Hindlimb muscle (tissue), 1 donor: Measurements from ENCODE around the gene DDA1. TPM values are rescaled to one million over a fixed set of nuclear protein-coding genes. Genes with fewer than 3 reads are reported as not detected.
A peak's percentile ranks its signal among the peaks of the same experiment; 100 is the strongest.
"Not testable (repeated sequence)": the region's sequence is repeated elsewhere in the genome, so short reads cannot be mapped to it uniquely, and the experiment has no call there.

Experiments
- DNase-seq: peaks from one replicate; pipeline ENCODE4 v3.0.0-alpha.2; 2013
- polyA plus RNA-seq: library from polyadenylated mRNA; unstranded; fragments of 120-200 nt; gene quantifications from one replicate; pipeline ENCODE4 v1.2.1, GENCODE V29; 2013; ENCODE audit not compliant: insufficient read length

DDA1 gene
- polyA plus RNA-seq, 1 donor = 37.7 TPM

DNA sequence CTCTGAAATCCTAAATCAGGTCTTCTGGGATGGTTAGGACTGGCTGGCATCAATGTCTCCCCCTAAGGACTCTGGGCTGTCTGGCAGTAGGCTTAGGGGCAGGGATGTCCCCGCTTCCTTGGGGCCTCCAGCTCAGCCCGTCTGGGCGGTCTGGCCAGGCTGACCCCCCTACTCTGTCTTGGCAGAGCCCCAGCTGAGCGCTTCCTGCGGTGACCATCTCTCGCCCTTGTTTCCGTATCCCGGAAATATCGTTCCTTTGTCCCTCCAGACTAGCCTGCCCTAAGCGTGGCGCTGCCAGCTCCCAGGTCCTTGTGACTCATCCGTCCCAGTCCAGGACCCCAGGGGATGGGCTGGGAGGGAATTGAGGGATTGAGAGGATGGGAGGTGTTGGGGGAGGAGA, 39.3 kb downstream of the DDA1 start:
- peak; percentile 58 for DNase-seq

DNA sequence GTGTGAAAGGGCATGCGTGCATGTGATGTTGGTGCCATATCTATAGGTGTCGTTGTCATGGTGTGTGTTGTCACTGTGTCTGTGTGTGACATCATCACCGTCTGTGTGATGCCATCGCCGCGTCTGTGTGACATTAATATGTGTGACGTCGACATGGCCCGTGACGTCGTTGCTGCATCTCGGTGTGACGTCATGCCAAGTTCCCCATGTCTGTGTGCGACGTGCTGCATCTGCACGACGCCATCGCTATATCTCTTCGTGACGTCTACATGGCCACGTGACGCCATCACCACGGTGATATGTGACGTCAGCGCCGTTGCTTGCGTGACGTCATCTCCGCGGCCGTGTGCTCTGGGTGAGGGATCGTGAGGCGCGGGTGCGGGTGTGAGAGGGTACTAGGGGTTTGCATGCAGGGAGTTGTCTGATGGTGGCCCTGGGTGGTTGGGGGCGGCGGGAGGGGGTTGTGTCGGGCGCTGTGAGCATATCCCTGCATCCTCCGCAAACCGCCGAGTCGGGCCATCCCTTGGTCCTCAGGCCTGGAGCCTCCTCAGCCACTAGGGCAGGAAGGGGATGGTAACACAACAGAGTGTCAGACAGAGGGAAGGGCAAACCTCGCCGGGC, 42.6 kb downstream of the DDA1 start:
- no peak for DNase-seq

DNA sequence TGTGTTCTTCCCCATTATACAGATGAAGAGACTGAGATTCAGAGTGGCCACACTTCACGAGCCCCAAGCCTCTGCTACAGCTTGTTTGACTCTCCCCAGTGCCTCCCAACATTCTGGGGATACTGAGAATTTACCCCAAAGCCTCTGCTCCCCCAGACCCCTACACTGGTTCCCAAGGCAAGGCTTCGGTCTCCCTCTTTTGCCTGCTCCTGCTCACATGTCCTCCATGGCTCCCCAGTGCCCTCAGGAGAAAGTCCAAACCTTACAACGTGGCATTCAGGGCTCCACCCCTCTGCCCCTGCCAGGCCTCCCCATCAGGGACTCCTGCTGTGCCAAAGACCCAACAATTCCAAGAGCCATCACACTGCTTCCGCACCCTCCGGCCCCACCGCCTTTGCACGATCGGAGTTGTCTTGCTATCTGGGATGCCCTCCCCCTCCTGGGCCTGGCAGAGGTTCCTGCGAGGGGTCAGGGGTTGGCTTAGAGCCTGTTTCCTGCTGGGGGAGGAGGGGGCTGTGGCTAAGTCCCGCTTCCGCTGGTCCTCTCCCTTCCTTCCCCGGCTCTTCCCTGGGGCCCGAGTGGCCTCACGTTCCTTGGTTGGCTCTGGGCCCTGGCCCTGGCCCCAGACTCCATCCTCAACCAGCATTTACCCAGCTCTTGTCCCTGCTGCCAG, 43.4 kb downstream of the DDA1 start:
- no peak for DNase-seq

DNA sequence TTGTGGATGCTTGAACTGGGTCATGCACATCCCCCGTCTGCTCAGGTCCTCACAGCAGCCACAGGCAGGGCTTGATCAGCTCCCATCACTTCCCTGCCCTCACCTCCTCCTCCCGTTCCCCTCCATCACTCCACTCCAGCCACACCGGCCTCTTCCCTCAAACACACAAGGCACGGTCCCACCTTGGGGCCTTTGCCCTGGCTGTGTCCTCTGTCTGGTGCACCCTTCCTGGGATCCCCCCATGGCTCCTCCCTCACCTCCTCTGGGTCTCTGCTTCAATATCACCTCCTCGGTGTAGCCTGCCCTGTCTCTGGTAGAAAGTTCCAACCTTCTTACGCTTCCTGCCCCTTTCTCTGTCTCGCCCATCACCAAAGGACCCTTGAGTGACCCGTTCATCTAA, 44.0 kb downstream of the DDA1 start:
- DNase-seq = no peak

DNA sequence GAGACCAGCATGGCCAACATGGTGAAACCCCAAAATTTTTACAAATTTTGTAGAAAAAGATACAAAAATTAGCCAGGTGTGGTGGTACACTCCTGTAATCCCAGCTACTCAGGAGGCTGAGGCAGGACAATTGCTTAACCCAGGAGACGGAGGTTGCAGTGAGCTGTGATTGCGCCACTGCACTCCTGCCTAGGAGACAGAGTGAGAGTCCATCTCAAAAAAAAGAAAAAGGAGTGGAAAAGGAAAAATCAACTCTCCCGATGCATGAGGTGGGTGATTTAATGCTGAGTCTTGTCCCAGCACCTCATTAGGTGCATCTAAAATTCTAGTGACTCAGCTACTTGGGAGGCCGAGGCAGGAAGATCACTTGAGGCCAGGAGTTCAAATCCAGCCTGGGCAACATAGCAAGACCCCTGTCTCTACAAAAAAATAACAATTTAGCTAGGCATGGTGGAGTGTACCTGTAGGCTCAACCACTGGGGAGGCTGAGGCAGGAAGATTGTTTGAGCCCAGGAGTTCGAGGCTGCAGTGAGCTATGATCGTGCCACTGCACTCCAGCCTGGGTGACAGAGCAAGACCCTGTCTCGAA, 47.8 kb downstream of the DDA1 start:
- no peak for DNase-seq

DNA sequence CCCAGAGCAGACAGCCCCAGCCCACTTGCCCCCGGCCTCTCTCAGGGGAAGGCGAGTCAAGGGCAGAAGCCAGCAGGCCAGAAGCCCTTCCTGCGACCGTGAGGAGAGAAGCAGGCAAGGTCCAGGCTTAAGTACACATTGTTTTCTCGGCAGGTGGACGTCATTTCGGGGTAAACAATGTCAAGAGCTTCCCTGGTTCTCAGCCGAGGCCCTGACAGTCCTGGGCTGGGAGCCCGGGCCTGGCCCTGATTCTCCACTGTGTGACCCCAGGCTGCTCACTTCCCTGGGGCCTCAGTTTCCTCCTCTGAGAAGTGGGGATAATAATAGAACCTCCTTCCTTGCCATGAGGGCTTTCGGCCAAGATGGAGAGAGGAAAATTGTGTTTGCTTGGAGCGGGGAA, 48.4 kb downstream of the DDA1 start:
- no peak for DNase-seq

DNA sequence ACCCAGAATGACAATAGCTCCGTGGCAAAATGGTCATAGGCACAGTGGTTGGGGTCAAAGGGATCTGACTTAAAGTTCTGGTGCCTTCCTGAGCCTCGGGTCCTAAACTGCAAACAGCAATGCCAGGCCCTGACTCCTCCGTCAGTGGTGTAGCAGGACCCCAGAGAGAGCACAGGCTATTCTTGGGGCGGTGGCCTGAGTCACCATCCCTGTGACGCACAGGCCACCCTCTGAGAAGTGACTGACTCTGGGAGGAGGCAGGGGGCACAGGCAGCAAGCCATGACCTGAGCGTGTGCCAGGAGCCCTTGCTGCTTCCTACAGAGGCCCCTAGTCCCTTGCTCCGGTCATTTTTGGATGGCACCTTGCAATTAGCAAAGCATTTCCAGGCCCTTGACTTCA, 49.0 kb downstream of the DDA1 start:
- DNase-seq = no peak

DNA sequence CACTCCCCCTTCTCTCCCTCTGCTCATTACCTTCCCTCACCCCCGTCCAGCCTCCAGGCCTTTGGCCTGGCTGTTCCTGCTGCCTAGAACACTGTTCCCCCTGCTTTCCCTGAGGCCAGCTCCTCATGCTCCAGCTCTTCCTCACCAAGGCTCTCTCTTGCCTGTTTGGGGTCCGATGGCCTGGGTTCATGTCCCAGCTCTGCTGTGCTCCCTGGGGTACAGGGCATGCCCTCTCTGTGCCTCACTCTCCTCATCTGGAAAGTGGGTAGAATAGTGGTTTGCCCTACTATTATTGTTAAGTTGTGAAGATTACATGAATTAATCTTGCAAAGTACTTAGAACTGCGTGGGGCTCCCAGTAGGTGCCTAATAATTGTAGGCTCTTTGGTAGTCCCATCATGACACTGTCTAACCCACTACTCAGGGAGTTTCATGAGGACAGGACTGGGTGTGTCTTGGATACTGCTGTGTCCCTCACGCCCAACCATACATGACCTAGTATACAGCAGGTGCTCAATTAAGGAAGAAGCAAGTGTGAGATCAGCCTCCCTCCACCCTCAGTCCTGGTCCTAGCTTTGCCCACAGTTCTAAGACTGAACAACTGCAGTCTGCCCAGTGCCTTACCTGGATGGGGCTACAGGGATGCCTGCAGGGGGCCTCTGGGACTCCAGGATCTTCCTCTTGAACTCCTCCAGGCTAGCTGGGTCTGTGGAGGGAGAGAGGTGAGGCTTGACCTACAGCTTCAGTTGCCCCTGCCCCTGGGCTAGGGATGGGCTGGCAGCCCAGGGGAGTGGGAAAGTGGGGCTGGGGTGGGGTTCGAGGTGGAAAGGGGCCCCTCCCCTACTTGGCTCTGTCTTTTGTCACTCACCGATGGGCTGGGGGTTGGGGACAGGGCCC, 50.8 kb downstream of the DDA1 start:
- no peak for DNase-seq

DNA sequence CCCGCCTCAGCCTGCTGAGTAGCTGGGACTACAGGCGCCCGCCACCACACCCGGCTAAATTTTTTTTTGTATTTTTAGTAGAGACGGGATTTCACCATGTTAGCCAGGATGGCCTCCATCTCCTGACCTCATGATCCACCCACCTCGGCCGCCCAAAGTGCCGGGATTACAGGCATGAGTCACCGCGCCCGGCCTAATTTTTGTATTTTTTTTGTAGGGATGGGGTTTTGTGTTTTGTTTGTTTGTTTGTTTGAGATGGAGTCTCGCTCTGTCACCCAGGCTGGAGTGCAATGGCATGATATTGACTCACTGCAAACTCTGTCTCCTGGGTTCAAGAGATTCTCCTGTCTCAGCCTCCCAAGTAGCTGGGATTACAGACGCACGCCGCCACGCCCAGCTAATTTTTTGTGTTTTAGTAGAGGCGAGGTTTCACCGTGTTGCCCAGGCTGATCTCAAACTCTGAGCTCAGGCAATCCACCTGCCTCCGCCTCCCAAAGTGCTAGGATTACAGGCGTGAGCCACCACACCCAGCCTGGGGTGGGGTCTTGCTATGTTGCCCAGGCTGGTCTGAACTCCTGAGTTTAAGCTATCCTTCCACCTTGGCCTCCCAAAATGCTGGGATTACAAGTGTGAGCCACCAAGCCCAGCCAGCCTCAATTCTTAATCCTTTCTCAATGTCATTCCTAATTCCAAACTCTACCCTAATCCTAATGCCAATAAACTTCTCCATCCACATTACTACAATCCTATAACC, 54.7 kb downstream of the DDA1 start:
- not testable (repeated sequence) for DNase-seq

DNA sequence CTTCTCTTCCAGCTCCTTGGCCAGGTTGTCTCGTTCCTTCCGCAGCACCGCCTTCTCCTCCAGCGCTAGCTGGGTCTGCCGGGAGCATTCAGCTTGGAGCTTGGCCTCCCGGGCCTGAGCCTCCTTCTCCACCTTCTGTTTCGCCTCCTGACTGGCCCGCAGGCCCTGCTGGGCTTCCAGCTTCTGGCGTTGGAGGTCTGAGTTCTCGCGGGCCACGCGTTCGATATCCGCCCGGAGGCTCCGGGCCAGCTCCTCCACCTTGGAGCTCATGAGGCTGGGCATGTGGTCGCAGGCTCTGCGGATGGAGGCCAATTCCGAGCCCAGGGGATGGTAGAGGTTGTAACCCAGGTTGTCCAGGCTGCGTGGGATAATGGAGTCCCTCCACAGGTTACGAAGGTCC, 56.0 kb downstream of the DDA1 start:
- no peak for DNase-seq

DNA sequence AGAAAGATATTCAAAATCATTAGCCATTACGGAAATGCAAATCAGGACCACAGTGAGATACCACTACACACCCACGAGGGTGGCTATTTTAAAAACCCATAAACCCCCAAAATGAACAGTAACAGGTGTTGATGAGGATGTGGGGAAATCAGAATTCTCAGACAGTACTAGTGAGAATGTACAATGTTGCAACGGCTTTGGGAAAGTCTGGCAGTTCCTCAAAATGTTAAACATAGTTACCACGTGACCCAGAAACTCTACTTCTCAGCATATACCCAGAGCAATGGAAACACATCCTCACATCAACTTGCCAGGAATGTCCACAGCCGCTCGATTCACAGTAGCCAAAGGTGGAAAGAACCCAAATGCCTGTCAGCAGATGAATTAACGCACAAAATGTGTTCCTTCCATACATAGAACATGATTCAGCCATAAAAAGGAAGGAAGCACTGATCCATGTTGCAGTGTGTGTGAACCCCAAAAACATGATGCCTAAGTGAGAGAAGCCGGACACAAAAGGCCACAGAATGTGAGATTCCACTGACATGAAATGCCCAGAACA, 60.7 kb downstream of the DDA1 start:
- DNase-seq = no peak

Other genes with a start within 250 kb of the DDA1 start
- 8.4 TPM for gene HAUS8, start 234.1 kb upstream of the DDA1 start, polyA plus RNA-seq
- gene MYO9B, start 233.8 kb upstream of the DDA1 start, polyA plus RNA-seq = 40.1 TPM
- gene USE1, start 94.2 kb upstream of the DDA1 start, polyA plus RNA-seq = 35.1 TPM
- gene OCEL1, start 83.3 kb upstream of the DDA1 start, polyA plus RNA-seq = 8.2 TPM
- 36.0 TPM for gene NR2F6, start 63.6 kb upstream of the DDA1 start, polyA plus RNA-seq
- 8.8 TPM for gene USHBP1, start 44.8 kb upstream of the DDA1 start, polyA plus RNA-seq
- 105 TPM for gene BABAM1, start 42.1 kb upstream of the DDA1 start, polyA plus RNA-seq
- 1.6 TPM for gene ANKLE1, start 27.7 kb upstream of the DDA1 start, polyA plus RNA-seq
- gene ABHD8, start 6.1 kb upstream of the DDA1 start, polyA plus RNA-seq = 8.5 TPM
- gene MRPL34, start 3.7 kb upstream of the DDA1 start, polyA plus RNA-seq = 37.1 TPM
- gene ANO8, start 25.3 kb downstream of the DDA1 start, polyA plus RNA-seq = 8.4 TPM
- 14.2 TPM for gene GTPBP3, start 28.0 kb downstream of the DDA1 start, polyA plus RNA-seq
- gene PLVAP, start 67.8 kb downstream of the DDA1 start, polyA plus RNA-seq = 68.7 TPM
- gene CCDC194, start 84.6 kb downstream of the DDA1 start, polyA plus RNA-seq = not detected
- 11.4 TPM for gene BST2, start 96.1 kb downstream of the DDA1 start, polyA plus RNA-seq
- gene MVB12A, start 110.5 kb downstream of the DDA1 start, polyA plus RNA-seq = 34.9 TPM
- gene TMEM221, start 139.1 kb downstream of the DDA1 start, polyA plus RNA-seq = 1.5 TPM
- gene NXNL1, start 151.4 kb downstream of the DDA1 start, polyA plus RNA-seq = not detected
- 23.4 TPM for gene SLC27A1, start 161.0 kb downstream of the DDA1 start, polyA plus RNA-seq
- gene PGLS, start 202.1 kb downstream of the DDA1 start, polyA plus RNA-seq = 62.4 TPM
- 82.0 TPM for gene COLGALT1, start 246.1 kb downstream of the DDA1 start, polyA plus RNA-seq